Hematopoietic multipotent progenitor cell treated with erythropoietin and hydrocortisone succinate and interleukin-3 and kit ligand, for 8 days (in vitro differentiated cells): Measurements from ENCODE around the gene FUT3.
"Not testable (repeated sequence)": the region's sequence is repeated elsewhere in the genome, so short reads cannot be mapped to it uniquely, and the experiment has no call there.

Experiments
- DNase-seq: peaks from one replicate; pipeline ENCODE4 v3.0.0-alpha.2; 2015

The FUT3 gene

DNA sequence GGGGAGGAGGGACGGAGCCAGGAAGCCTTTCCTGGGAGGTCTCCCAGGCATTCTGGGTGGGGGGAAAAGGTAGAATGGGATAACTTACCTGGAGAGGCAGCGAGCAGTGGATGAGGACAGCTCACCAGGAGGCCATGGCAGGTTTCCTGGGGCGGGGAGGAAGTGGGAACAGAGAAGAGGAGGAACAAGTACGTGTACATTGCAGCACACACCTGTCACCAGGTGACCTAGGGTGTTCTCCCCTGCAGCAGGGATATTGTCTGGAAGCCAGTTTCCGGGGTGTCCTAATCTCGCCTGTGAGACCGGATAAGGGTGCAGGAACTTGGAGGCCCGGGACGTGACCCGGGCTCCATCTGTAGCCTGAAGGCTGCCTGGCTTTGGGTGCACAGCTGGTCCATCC lies at the start of gene FUT3:
Gene FUT3 (minus strand): TSS at position 148 of the 400 bp plus-strand sequence.
- DNase-seq = no peak

DNA sequence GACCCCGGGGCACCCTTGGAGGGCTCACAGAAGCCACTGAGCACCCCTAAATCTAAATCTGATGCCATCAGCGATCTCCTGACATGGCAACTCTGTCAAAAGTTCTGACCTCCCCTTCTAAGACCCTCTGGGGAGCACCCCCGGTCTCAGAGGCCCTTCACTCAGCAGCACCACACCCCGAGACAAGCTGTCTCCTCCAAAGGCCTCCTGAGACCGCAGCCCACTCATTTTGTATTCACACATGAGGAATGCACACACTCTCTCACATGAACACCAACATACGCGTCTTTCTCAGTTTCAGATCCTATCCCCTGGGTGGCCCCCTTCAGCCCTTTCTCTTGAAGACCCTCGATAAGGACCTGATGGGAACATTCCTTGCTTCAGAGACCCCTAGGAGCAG lies 49.7 kb upstream of the FUT3 start:
- no peak for DNase-seq

DNA sequence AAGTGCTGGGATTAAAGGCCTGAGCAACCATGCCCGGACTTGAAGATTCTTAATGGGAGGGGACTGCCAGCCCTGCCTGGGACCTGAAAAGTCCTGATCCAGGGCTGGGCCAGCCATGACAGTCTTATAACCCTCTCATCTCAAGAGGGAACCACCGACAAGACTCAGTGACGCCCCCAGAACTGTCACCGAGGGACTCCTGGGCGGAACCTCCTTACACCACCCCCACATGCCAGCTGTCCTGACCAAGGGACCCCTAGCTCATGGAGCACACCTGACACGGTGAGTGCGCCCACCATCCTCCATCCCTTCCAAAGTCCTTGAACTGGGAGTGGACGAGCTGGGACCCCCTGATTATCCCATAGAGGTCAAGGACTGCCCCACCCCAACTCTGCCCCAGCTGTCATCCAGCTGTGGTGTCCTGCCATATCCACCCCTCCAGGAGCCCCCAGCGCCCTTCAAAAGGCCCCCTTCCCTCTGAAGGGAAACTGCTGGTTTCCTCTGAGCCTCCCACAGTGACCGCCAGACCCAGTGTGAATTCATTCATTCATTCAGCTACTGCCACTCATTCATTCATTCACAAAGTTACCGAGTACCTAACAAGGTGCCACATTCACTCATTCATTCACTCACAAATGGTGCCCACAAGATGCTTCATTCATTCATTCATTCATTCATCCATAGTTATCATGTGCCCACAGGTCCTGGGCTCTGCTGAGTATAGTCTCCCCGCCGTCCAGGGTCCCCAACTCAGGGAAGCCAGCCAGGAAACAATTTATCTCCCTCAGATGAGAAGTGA lies 48.7 kb upstream of the FUT3 start:
- no peak for DNase-seq

DNA sequence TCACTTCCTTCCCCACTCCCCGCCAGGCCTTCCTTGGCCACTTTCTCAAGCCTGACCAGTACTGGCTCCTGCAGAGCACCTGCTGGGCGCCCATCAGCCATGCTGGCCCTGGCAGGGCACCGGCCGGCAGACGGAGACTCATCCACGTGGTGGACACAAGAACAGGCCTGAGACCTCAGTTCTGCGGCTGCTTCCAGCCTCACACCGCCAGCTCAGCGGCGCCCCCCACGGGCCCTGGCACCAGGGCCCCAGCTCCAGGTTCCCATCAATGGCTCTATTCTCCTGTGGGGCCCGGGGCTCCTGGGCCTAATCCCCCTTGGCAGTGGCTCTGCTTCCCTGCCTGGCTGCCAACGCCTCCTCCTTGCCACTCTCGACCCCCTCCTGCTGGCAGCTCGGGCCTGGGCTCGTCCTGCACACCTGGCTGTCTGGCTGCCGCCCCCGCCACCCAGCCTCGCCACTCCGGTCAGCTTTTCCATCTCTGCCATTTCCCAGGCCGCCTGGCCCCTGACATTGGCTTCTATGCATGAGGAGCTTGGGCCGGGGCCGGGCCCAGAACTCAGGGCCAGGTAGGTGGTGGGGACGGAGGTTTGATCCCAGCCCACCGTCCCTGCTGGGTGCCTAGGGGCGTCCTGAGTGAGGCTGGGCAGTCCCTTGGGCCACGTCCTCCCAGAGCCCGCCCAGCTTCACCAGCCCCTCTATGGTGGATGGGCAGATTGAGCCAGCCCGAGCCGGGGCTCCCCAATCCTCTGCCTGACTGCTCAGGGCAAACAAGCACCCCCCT lies 46.1 kb upstream of the FUT3 start:
- no peak for DNase-seq

DNA sequence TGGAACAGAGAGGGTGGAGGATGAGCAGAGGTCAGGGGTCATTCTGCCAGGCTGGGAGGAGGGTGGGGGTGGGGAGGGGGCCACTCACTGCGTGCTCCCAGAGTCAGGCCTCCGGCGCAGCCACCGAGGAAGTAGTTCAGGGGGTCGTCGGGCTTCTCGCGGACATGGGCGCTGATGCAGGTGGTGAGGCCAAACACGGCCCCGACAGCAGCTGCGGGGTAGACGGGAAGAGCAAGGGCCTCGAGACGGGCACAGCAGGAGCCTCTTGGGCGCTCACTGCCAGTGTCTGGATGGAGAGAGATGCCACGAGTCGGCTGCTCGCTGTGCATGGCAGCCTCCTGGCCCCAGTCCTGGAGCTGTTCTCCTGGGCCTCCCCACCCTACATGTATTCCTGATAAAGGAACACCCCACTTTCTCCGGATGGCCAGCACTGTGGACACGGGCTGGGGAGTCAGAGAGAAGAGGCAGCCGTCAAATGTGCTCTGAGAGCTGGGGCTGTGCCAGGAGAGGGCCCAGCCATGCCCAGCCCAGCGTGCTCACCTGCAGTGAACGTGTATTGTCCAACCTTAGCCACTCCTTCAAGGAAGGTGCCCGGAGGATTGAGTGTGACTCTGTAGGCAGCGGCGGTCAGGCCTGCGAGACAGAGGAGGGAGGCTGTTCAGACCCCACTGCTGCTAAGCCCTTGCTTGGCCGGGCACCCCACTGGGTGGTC lies 45.3 kb upstream of the FUT3 start:
- no peak for DNase-seq

GRCh38 chr19:5895890-5896289 lies 44.6 kb upstream of the FUT3 start:
- DNase-seq = no peak

- no peak for DNase-seq
Observed at GRCh38 chr19:5895409-5895808, 44.2 kb upstream of the FUT3 start.

DNA sequence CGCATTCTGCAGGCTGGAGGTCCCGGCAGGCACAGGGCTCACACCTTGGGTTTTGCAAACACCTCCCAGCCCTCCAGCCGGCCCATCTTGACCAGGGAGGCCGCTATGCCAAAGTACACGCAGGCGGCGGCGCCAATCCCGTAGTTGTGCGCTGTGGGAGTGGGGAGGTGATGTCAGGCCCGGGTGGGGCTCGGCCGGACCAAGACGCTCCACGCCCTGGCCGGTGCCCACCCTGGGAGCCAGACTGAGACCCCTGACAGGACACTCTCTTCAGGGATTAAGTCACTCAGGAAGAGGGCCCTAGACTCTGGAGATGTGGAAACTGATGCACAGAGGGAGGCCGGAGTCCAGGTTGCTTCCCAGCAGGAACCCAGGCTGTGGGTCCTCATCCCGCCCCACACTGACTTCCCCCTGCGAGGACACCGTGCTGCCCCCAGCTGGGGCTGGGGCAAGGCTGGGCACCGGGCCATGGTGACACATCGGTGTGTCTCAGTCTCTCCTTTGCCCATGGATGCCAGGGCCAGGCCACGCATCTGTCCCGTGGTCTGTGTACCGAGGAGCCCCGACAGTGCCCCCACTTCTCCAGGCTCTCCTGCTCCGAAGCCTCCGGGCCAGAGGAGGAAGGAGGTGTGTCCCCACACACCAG lies 43.6 kb upstream of the FUT3 start:
- no peak for DNase-seq

DNA sequence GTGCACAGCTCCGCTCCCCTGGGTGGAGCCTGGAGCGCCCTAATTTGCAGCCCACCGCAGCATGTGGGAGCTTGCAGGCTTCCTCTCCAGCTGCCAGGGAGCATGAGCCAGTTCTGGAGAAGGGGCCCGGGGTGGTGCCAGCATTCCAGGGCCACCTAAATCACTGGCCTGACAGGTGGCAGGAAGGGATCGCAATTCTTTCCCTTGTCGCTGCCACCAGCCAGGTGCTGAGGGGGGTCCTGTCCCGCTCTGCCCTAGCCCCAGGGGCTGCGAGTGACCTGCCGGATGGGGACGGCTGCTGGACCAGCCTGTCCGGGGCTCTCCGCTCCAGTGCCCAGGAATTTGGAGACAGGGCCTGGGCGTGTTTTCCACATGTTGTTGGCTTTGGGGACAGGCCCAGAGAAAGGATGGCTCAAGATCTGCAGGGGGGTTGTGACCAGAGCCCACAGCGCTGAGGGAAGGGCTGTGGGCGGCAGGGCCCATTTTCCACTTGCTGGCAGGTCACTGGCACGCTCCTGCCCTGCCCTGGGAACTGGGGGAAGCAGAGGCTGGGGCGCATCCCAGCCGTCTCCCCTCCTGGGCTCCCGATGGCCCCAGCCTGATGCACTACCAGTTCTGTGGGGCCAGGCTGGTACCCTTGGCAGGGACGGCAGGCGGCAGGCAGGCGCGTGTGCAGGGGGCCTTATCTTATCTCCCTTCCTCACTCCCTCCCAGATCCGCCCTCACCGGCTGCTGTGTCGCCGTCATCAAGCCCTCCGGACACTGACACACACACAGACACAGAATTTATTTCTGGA lies 42.9 kb upstream of the FUT3 start:
- peak; percentile 92 for DNase-seq

DNA sequence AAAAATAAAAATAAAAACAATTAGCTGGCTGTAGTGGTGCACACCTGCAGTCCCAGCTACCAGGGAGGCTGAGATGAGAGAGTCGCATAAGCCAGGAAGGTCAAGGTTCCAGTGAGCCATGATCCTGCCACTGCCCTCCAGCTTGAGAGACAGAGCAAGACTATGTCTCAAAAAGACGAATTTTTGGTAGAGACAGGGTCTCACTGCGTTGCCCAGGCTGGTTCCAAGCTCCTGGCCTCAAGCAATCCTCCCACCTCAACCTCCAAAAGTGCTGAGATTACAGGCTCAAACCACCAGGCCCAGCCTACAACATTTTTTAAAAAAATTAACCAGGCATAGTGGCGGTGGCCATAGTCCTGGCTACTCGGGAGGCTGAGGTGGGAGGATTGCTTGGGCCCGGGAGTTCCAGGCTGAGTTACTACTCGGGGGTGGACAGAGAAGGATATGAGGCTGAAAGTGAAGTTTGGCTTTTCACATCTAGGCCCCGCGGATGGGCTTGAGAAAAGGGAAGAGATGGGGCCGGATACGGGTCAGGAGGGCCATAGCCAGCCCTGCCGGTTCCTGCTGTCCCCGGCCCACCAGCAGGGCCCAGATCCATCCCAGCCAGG lies 42.2 kb upstream of the FUT3 start:
- DNase-seq = no peak

GRCh38 chr19:5892772-5893275 lies 41.6 kb upstream of the FUT3 start:
- no peak for DNase-seq

- DNase-seq = no peak
Observed at GRCh38 chr19:5891938-5892771, 40.9 kb upstream of the FUT3 start.

DNA sequence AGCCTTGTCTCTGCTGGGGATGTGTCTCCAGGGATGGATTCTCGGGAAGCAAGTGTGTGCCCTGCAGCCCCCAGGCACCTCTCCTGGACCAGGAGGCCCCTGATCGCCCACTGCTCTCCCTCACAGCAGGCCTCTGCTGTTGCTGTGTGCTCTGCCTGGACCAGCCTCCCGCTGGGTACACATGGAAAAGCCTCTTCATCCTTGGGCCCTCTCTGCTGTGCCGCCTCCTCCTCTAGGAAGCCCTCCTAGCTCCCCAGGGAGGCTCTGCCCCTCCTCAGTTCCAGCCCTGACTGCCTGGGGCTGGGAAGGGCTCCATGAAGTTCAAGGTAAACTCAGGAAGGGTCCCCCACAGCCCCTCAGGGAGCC lies 40.3 kb upstream of the FUT3 start:
- DNase-seq = no peak

DNA sequence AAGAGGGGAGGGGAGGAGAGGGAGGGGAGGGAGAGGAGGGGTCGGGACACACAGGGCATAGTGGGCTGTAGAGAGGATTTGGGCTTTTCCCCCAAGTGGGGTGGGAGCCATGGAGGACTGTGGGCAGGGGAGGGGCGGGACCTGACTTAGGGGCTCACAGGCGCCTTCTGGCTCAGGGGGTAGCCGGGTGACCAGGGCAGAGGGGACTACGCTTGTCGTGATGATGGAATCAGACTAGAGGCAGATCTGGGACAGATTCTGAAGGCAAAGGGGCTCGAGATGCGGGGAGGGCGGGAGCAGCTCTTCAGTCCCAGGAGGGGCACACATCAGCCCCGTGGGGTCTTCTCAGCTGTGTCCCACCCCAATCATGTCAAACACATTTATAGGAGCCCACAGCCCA lies 38.9 kb upstream of the FUT3 start:
- no peak for DNase-seq

- DNase-seq = no peak
Observed at GRCh38 chr19:5889288-5889971, 38.2 kb upstream of the FUT3 start.

DNA sequence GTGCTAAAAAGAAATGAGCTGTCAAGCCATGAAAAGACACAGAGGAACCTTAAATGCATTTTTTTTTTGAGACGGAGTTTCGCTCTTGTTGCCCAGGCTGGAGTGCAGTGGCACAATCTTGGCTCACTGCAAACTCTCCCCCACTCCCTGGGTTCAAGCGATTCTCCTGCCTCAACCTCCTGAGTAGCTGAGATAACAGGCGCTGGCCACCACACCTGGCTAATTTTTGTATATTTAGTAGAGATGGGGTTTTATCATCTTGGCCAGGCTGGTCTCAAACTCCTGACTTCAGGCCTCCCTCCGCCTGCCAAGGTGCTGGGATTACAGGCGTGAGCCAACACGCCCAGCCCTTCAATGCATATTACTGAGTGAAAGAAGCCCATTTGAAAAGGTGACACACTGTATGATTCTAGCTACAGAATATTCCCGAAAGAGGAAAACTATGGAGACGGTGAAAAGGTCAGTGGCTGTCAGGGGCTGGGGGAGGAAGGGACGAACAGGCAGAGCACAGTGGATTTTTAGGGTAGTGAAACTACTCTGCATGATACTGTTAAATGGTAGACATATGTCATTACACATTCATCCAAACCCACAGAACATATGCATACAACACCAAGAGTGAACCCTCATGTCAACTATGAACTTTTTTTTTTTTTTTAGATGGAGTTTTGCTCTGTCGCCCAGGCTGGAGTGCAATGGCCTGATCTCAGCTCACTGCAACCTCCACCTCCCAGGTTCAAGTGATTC lies 33.0 kb upstream of the FUT3 start:
- not testable (repeated sequence) for DNase-seq

- not testable (repeated sequence) for DNase-seq
Observed at GRCh38 chr19:5883157-5883873, 32.1 kb upstream of the FUT3 start.

DNA sequence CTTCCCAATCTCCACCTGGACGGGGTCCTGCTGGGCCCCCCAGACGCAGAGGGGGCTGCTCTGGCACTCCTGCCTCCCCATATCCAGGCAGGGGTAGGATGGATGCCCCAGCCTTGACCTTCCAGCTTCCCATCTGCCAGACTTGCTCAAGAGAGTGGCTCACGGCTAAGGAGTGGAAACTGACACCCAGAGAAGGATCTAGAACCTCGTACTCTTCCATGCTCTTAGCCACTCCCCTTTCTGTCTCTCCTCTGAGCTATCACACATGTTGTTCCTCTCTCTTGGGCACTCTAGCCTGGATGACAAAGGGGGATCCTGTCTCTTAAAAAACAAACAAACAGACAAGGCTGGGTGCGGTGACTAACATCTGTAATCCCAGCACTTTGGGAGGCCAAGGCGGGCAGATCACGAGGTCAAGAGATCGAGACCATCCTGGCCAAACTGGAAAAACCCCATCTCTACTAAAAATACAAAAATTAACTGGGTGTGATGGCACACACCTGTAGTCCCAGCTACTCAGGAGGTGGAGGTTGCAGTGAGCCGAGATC lies 31.2 kb upstream of the FUT3 start:
- DNase-seq = no peak
